ENCODE data around the gene ZC3H12C. TPM values are rescaled to one million over a fixed set of nuclear protein-coding genes. Genes with fewer than 3 reads are reported as not detected.
A peak's percentile ranks its signal among the peaks of the same experiment; 100 is the strongest.

ZC3H12C gene
- total and polyA plus RNA-seq, 10 of the 15 experiments (the other 5 are each of a cell fraction or from before 2014, with no cell fraction given), result 0.31 to 31.0 (median 3.7) TPM

GRCh38 chr11:110124605-110125004, 31.4 kb downstream of the ZC3H12C start:
- Histone ChIP-seq H3K9me3 (replicated peaks; ENCODE audit: control insufficient read depth, insufficient read depth, low read length) (no peaks in the 10 kb centered on the region), H3K9ac (ENCODE audit: control insufficient read depth, insufficient read depth, low read length) (no peak overlapping the region), H3K27me3 (replicated peaks in 1 of 2; ENCODE audit: control insufficient read depth in 2 of 2, insufficient read depth in 2 of 2, low read length in 1 of 2) (no peaks in the 10 kb centered on the region), H3K4me1 (ENCODE audit: control insufficient read depth, insufficient read depth, low read length) (no peaks in the 10 kb centered on the region), H2AFZ (ENCODE audit: control insufficient read depth, low read depth, low read length) (no peak overlapping the region), H3K27ac (ENCODE audit: control insufficient read depth, insufficient read depth) (no peak overlapping the region), H3K4me2 (ENCODE audit: control insufficient read depth, insufficient read depth) (no peak overlapping the region), H3K36me3 (ENCODE audit: control insufficient read depth in 2 of 2, insufficient read depth in 2 of 2, low read length in 1 of 2) (peaks cover 0 to under 1% of the 10 kb centered on the region in 2 experiments; a peak in 1 of 4 replicates), H3K4me3 (no peak overlapping the region), H4K20me1 (ENCODE audit: control insufficient read depth, insufficient read depth) (no peaks in the 10 kb centered on the region; the same call in 1 of the 2 replicates), H3K79me2 (ENCODE audit: control insufficient read depth, insufficient read depth, low read length) (peaks cover 9% of the 10 kb centered on the region)
- ATAC-seq (no peak), FAIRE-seq (no peak), DNase-seq (ENCODE audit: low read depth, low spot score) (no peak)
- SMC1A ChIA-PET (ENCODE audit: uncharacterized antibody, unreplicated experiment), result interaction anchor here (0.8 to 1.3 kb wide), 3 partner anchors 11 to 184 kb away, joined by 3 read pairs; no protein-coding TSS in a partner anchor
- POLR2A ChIA-PET, result no interaction called here
- no TSS peak for BruUV-seq (replicated peaks)
- intact Hi-C loops (cut with micrococcal nuclease; ENCODE audit: unreplicated experiment), result no loop called here
- CTCF ChIA-PET, result no interaction called here
- TF ChIP-seq POLR2A (IDR thresholded peaks at IDR 0.05; ENCODE audit: low read depth, low read length) (no peak), NFYA (IDR thresholded peaks at IDR 0.05; ENCODE audit: borderline replicate concordance, low read depth, low read length) (no peak), ATF7 (IDR thresholded peaks at IDR 0.05; ENCODE audit: low read depth) (peak; percentile 41; the same call in 1 of the 2 replicates), SMC3 (IDR thresholded peaks at IDR 0.05; ENCODE audit: borderline replicate concordance, low read length) (no peak)
- RAD21 ChIA-PET (ENCODE audit: unreplicated experiment), result no interaction called here
- in situ Hi-C loops (cut with MboI), result no loop called here
- 69% methylated on average over 2 of the region's 2 CpGs for WGBS (ENCODE audit: insufficient coverage, insufficient replicate concordance, low lambda C conversion rate, missing lambda C conversion rate)

- H2AFZ ChIP-seq (ENCODE audit: control insufficient read depth, low read depth, low read length), result no peak overlapping the region
- no peaks in the 10 kb centered on the region; the same call in 1 of the 2 replicates for H4K20me1 ChIP-seq (ENCODE audit: control insufficient read depth, insufficient read depth)
- no peak overlapping the region for H3K27ac ChIP-seq (ENCODE audit: control insufficient read depth, insufficient read depth)
- no peak for FAIRE-seq
- H3K36me3 ChIP-seq (ENCODE audit: control insufficient read depth in 2 of 2, insufficient read depth in 2 of 2, low read length in 1 of 2), result no peaks in the 10 kb centered on the region; a peak in 1 of 4 replicates
- no TSS peak for BruUV-seq (replicated peaks)
- in situ Hi-C loops (cut with MboI), result no loop called here
- no peaks in the 10 kb centered on the region for H3K4me1 ChIP-seq (ENCODE audit: control insufficient read depth, insufficient read depth, low read length)
- intact Hi-C loops (cut with micrococcal nuclease; ENCODE audit: unreplicated experiment), result no loop called here
- 70% methylated on average over 4 of the region's 4 CpGs for WGBS (ENCODE audit: insufficient coverage, insufficient replicate concordance, low lambda C conversion rate, missing lambda C conversion rate)
- RAD21 ChIA-PET (ENCODE audit: unreplicated experiment), result no interaction called here
- no peak for DNase-seq (ENCODE audit: low read depth, low spot score)
- CTCF ChIA-PET, result no interaction called here
- no peaks in the 10 kb centered on the region for H3K27me3 ChIP-seq (replicated peaks in 1 of 2; ENCODE audit: control insufficient read depth in 2 of 2, insufficient read depth in 2 of 2, low read length in 1 of 2)
- no peak overlapping the region for H3K4me2 ChIP-seq (ENCODE audit: control insufficient read depth, insufficient read depth)
- H3K79me2 ChIP-seq (ENCODE audit: control insufficient read depth, insufficient read depth, low read length), result peaks cover 6% of the 10 kb centered on the region
- SMC1A ChIA-PET (ENCODE audit: uncharacterized antibody, unreplicated experiment), result interaction anchor here (0.6 kb wide), 1 partner anchor 139 kb away, joined by 4 read pairs; no protein-coding TSS in a partner anchor
- POLR2A ChIA-PET, result no interaction called here
- H3K9ac ChIP-seq (ENCODE audit: control insufficient read depth, insufficient read depth, low read length), result no peak overlapping the region
- ATAC-seq, result no peak
- H3K9me3 ChIP-seq (replicated peaks; ENCODE audit: control insufficient read depth, insufficient read depth, low read length), result no peaks in the 10 kb centered on the region
- H3K4me3 ChIP-seq, result no peak overlapping the region
- TF ChIP-seq NFIC (IDR thresholded peaks at IDR 0.05; ENCODE audit: low read depth, low read length) (no peak), TCF12 (IDR thresholded peaks at IDR 0.05; ENCODE audit: low read depth, low read length) (no peak), EGR1 (IDR thresholded peaks at IDR 0.05; ENCODE audit: borderline replicate concordance in 1 of 2, low read depth in 2 of 2, low read length in 2 of 2) (no peak), CHD2 (IDR thresholded peaks at IDR 0.05; ENCODE audit: borderline replicate concordance, low read depth, low read length) (no peak), POLR2AphosphoS5 (IDR thresholded peaks at IDR 0.05; ENCODE audit: low read length) (no peak), FOXK2 (IDR thresholded peaks at IDR 0.05) (no peak), CTCF (IDR thresholded peaks at IDR 0.05 in 2 of 3, conservative IDR thresholded peaks at IDR 0.05 in 1 of 3; ENCODE audit: control insufficient read depth in 2 of 3, extremely low read depth in 1 of 3, insufficient read depth in 1 of 3, low read depth in 3 of 3, low read length in 3 of 3) (no peak)
Observed at GRCh38 chr11:110125632-110126031, 32.4 kb downstream of the ZC3H12C start.
